HepG2 (cell line): Measurements from ENCODE around the gene NCOA3. TPM values are rescaled to one million over a fixed set of nuclear protein-coding genes. Genes with fewer than 3 reads are reported as not detected.

Experiments
- AGO1 ChIP-seq: fragments of 200-400 bp; formaldehyde crosslinking; IDR thresholded peaks from 2 replicates; pipeline ENCODE4 v1.6.1; 2017; ENCODE audit warnings: mild to moderate bottlenecking, low read depth, low read length, moderate library complexity; ENCODE audit not compliant: poor library complexity, severe bottlenecking
- CBX2 ChIP-seq, 2 experiments: fragments of 200-600 bp in 1 of 2; sonication (generic); formaldehyde crosslinking in 1 of 2; IDR thresholded peaks; 2 replicates each; pipeline versions ENCODE4 v1.7.0 to v1.8.1; 2018 to 2022; ENCODE audit warnings: low read depth in 2 of 2, low read length in 1 of 2, mild to moderate bottlenecking in 1 of 2, missing genetic modification reagents in 1 of 2
- ELF4 ChIP-seq: sonication (generic); formaldehyde crosslinking; IDR thresholded peaks from 2 replicates; pipeline ENCODE4 v1.5.0; 2020; ENCODE audit warnings: missing genetic modification reagents, mild to moderate bottlenecking, moderate library complexity, borderline replicate concordance
- FOSL1 ChIP-seq: sonication (generic); formaldehyde crosslinking; IDR thresholded peaks from 2 replicates; pipeline ENCODE4 v1.9.0; 2021; ENCODE audit warnings: missing genetic modification reagents, borderline replicate concordance
- MYNN ChIP-seq: sonication (generic); formaldehyde crosslinking; IDR thresholded peaks from 2 replicates; pipeline ENCODE4 v1.4.0; 2020; ENCODE audit warnings: mild to moderate bottlenecking, low read depth, missing genetic modification reagents
- RAD51 ChIP-seq: fragments of 450-650 bp; IDR thresholded peaks from 2 replicates; pipeline ENCODE4 v1.6.1; 2016; ENCODE audit warnings: borderline replicate concordance
- RFXANK ChIP-seq: IDR thresholded peaks from 2 replicates; pipeline ENCODE4 v1.6.1; 2016
- RNF2 ChIP-seq: fragments of 450-650 bp; conservative IDR thresholded peaks from 2 replicates; pipeline ENCODE4 v1.6.1; 2016; ENCODE audit warnings: low read depth
- TAF15 ChIP-seq: fragments of 200-400 bp; formaldehyde crosslinking; IDR thresholded peaks from one replicate; pipeline ENCODE4 v1.6.1; 2018; ENCODE audit warnings: mild to moderate bottlenecking, low read depth, low read length; ENCODE audit not compliant: poor library complexity, severe bottlenecking
- ZNF609 ChIP-seq: sonication (generic); formaldehyde crosslinking; IDR thresholded peaks from 2 replicates; pipeline ENCODE4 v1.4.0; 2020; ENCODE audit warnings: mild to moderate bottlenecking, missing genetic modification reagents, borderline replicate concordance
- ZNF879 ChIP-seq: sonication (generic); formaldehyde crosslinking; IDR thresholded peaks from 2 replicates; pipeline ENCODE4 v1.8.1; 2023; ENCODE audit warnings: missing genetic modification reagents
- ZSCAN25 ChIP-seq: sonication (generic); formaldehyde crosslinking; IDR thresholded peaks from 2 replicates; pipeline ENCODE4 v1.8.0; 2022; ENCODE audit warnings: mild to moderate bottlenecking, missing genetic modification reagents
- ZSCAN9 ChIP-seq: IDR thresholded peaks from 2 replicates; pipeline ENCODE4 v1.6.1; 2016; ENCODE audit warnings: borderline replicate concordance
- polyA plus RNA-seq, 8 experiments: library from polyadenylated mRNA; depleted of rRNA in 3 of 8; stranded (reverse) in 7 of 8; unstranded in 1 of 8; fragments of >200 nt; fragmentation: Illumina TruSeq in 4 of 8; extraction: Trizol in 4 of 8; gene quantifications; 2 replicates each; pipeline versions ENCODE4 v1.2.1 to v1.2.3, GENCODE V29; 2011 to 2016; ENCODE audit warnings: low read depth in 4 of 8, missing spikeins in 1 of 8, mixed read lengths in 1 of 8; ENCODE audit not compliant: insufficient read depth in 1 of 8
- total RNA-seq, 5 experiments: library from RNA; depleted of rRNA; stranded (reverse); fragments of >200 nt; fragmentation: Illumina TruSeq; extraction: Trizol; gene quantifications; 2 replicates each; pipeline ENCODE4 v1.2.3, GENCODE V29; 2016; ENCODE audit warnings: low read depth in 1 of 5
- TF ChIP-seq, protein P1 (sequence below): sonication (generic); formaldehyde crosslinking; IDR thresholded peaks from 2 replicates; pipeline ENCODE4 v1.9.0; 2021; ENCODE audit warnings: mild to moderate bottlenecking, missing genetic modification reagents
- TF ChIP-seq, protein P2 (sequence below): IDR thresholded peaks from 2 replicates; pipeline ENCODE4 v1.6.1; 2016

NCOA3 gene
- total and polyA plus RNA-seq, 2 of the 13 experiments (the other 11 are each of a cell fraction or from before 2014, with no cell fraction given): 35.0 to 56.8 TPM

DNA sequence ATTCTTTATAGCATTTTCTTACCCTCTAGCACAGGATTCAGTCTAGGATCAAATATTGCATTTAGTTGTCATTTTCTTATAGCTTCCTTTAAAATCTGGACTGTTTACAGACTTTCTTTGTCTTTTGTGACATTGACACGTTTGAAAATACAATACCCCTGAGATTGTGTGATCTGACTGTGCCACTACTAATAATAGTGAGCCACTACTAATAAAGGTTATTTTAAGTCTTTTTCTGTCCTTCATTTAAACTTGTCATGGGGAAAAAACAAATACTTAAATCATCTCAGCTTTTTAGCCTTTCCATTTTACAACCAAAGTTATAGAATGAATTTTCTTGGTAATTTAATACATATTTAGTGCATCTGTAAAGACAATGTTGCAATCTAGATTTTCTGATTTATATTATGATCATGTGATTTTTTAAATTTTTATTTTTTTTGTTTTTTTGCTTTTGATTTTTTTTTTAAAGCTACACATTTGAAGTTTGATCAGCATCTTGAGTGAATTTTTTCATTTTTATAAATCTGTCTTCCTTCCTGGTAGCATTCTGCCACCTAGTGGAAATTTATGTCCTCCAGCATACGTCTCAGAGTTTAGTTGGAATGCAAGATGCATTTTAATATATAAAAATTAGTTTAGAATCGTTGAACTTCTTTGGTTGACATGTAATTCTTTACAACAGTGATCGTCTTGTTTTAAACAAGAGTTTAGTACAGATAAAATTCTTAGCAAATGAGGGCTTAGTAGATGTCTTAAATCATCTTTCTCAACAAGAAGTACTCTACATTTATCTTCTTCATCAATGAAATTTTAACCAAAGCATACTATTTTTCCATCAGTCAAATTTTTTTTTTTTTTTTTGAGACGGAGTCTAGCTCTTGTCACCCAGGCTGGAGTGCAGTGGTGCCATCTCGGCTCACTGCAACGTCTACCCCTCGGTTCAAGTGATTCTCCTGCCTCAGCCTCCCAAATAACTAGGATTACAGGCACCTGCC lies 119.4 kb downstream of the NCOA3 start (continued):
- TF ChIP-seq, protein P1, sequence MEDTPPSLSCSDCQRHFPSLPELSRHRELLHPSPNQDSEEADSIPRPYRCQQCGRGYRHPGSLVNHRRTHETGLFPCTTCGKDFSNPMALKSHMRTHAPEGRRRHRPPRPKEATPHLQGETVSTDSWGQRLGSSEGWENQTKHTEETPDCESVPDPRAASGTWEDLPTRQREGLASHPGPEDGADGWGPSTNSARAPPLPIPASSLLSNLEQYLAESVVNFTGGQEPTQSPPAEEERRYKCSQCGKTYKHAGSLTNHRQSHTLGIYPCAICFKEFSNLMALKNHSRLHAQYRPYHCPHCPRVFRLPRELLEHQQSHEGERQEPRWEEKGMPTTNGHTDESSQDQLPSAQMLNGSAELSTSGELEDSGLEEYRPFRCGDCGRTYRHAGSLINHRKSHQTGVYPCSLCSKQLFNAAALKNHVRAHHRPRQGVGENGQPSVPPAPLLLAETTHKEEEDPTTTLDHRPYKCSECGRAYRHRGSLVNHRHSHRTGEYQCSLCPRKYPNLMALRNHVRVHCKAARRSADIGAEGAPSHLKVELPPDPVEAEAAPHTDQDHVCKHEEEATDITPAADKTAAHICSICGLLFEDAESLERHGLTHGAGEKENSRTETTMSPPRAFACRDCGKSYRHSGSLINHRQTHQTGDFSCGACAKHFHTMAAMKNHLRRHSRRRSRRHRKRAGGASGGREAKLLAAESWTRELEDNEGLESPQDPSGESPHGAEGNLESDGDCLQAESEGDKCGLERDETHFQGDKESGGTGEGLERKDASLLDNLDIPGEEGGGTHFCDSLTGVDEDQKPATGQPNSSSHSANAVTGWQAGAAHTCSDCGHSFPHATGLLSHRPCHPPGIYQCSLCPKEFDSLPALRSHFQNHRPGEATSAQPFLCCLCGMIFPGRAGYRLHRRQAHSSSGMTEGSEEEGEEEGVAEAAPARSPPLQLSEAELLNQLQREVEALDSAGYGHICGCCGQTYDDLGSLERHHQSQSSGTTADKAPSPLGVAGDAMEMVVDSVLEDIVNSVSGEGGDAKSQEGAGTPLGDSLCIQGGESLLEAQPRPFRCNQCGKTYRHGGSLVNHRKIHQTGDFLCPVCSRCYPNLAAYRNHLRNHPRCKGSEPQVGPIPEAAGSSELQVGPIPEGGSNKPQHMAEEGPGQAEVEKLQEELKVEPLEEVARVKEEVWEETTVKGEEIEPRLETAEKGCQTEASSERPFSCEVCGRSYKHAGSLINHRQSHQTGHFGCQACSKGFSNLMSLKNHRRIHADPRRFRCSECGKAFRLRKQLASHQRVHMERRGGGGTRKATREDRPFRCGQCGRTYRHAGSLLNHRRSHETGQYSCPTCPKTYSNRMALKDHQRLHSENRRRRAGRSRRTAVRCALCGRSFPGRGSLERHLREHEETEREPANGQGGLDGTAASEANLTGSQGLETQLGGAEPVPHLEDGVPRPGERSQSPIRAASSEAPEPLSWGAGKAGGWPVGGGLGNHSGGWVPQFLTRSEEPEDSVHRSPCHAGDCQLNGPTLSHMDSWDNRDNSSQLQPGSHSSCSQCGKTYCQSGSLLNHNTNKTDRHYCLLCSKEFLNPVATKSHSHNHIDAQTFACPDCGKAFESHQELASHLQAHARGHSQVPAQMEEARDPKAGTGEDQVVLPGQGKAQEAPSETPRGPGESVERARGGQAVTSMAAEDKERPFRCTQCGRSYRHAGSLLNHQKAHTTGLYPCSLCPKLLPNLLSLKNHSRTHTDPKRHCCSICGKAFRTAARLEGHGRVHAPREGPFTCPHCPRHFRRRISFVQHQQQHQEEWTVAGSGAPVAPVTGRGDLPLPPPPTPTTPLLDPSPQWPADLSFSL: no peak
- TF ChIP-seq ELF4 (CRISPR knock-in tag) (0 out of 2 replicates have a peak, but pooled peaks have one; percentile 9), RNF2 (no peak), AGO1 (no peak), MYNN (CRISPR knock-in tag) (no peak), ZNF609 (no peak), ZSCAN9 (CRISPR knock-in tag) (no peak), ZSCAN25 (no peak), TAF15 (no peak), RAD51 (no peak), ZNF879 (no peak), CBX2 (IDR thresholded peaks at IDR 0.05; ENCODE audit: low read depth, low read length) (no peak), CBX2 (CRISPR knock-in tag; IDR thresholded peaks at IDR 0.05; ENCODE audit: low read depth) (no peak), RFXANK (CRISPR knock-in tag) (no peak), FOSL1 (CRISPR knock-in tag) (no peak)
- TF ChIP-seq, protein P2, sequence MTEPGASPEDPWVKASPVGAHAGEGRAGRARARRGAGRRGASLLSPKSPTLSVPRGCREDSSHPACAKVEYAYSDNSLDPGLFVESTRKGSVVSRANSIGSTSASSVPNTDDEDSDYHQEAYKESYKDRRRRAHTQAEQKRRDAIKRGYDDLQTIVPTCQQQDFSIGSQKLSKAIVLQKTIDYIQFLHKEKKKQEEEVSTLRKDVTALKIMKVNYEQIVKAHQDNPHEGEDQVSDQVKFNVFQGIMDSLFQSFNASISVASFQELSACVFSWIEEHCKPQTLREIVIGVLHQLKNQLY: no peak
